Kidney capillary endothelial cell (primary cell): ENCODE measurements around the gene C5orf34.
"Not testable (repeated sequence)": the region's sequence is repeated elsewhere in the genome, so short reads cannot be mapped to it uniquely, and the experiment has no call there.

Source experiments
- DNase-seq: peaks from one replicate; pipeline ENCODE4 v3.0.0-alpha.2; 2018; ENCODE audit warnings: low spot score

The C5orf34 gene

DNA sequence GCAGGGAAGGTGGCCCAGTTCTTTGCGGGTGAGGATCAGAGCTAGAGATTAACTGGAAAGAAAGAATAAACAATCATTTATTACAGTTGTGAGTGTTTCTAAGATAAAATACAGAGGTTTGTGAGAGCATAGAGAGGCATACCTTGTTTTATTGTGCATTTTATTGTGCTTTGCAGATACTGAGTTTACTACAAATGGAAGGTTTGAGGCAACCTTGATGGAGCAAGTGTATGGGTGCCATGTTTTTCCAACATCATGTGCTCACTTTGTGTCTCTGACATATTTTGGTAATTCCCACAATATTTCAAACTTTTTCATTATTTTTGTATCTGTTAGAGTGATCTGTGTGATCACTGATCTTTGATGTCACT is 715 bp upstream of the C5orf34 start:
- peak; percentile 5 for DNase-seq

- peak; percentile 44 for DNase-seq
Measured at GRCh38 chr5:43514471-43514815, 505 bp downstream of the C5orf34 start.

DNA sequence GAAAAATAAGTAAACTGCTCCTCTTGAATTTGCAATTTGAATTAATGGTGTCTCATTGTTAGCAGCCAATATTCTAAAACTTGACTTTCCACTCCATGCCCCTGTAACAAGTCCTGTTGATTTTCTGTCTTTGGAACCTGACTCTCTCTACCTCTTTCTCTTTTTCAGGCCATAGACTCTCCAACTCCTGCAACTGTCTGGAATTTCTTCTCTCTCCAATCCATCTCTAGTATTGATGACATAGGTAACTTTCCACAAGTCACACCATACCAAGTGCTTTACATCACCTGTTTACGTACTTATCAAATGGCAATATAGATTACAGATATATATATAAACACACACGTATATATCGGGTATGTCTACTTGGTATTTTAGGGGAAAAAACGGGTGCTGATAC is 923 bp downstream of the C5orf34 start:
- no peak for DNase-seq

DNA sequence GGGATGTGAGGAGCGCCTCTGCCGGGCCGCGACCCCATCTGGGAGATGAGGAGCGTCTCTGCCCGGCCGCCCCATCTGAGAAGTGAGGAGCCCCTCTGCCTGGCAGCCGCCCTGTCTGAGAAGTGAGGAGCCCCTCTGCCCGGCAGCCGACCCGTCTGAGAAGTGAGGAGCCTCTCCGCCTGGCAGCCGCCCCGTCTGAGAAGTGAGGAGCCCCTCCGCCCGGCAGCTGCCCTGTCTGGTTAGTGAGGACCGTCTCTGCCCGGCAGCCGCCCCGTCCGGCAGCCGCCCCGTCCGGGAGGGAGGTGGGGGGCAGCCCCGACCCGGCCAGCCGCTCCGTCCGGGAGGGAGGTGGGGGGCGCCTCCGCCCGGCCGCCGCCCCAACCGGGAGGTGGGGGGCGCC is 3.9 kb downstream of the C5orf34 start:
- not testable (repeated sequence) for DNase-seq

DNA sequence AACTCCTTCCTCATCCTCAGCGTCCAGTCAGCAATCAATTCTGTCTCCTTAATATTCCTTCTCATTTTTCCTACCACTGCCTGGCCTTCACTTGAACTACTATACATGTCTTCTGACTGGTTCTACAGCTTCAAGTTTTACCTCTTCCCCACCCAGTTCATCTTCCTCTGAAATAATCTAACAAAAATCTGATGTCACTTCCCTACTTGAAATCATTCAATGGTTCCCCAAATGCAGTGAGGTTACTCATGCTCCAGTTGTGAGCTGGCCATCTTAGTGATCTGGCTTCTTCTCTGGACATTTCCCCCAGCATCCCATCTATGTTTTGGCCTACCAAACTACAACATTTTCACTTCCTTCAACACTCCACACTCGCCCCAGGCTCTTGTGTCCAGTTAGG is 16.4 kb downstream of the C5orf34 start:
- DNase-seq, result no peak

GRCh38 chr5:43497311-43498104 is 17.4 kb downstream of the C5orf34 start:
- no peak for DNase-seq

DNA sequence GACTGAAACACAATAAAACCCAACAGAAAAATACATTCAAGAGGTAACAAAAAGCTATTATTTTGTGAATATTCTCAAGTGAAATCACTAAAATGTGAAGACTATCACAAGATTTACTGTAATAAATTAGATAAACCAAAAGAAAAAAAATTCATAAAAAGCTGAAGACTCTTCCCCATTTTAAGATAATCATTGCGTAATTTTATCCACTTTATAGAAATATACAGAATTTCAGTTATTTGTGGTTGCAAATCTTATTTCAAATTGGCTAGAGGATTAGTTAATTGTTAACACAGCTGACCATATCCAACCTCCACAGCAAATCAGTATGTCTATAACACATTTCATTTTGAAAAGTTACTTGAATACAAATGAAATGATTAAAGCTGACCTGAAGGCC is 23.6 kb downstream of the C5orf34 start:
- DNase-seq, result no peak

DNA sequence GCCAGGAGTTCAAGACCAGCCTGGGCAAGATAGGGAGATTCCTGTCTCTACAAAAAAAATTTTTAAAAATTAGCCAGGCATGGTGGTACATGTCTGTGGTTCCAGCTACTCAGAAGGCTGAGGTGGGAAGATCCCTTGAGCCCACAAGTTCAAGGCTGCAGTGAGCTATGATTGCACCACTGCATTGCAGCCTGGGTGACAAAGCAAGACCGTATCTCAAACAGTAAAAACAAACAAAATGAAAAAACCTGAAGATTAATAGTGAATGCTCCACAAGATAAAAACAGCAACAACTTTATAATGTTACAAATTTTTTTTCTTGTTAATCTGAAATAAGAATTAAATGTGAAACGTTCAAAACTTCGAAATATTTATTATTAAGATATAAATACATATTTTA is 28.6 kb downstream of the C5orf34 start:
- DNase-seq, result no peak

GRCh38 chr5:43485406-43485805 is 29.5 kb downstream of the C5orf34 start:
- peak; percentile 10 for DNase-seq

- peak; percentile 86 for DNase-seq
Measured at GRCh38 chr5:43484106-43484849, 30.7 kb downstream of the C5orf34 start.

- DNase-seq, result peak; percentile 78
Measured at GRCh38 chr5:43483298-43484105, 31.4 kb downstream of the C5orf34 start, which contains the start of gene TMEM267. Gene TMEM267 (minus strand): TSS chr5:43483865. CDS start chr5:43453969, 29,896 bp downstream.

DNA sequence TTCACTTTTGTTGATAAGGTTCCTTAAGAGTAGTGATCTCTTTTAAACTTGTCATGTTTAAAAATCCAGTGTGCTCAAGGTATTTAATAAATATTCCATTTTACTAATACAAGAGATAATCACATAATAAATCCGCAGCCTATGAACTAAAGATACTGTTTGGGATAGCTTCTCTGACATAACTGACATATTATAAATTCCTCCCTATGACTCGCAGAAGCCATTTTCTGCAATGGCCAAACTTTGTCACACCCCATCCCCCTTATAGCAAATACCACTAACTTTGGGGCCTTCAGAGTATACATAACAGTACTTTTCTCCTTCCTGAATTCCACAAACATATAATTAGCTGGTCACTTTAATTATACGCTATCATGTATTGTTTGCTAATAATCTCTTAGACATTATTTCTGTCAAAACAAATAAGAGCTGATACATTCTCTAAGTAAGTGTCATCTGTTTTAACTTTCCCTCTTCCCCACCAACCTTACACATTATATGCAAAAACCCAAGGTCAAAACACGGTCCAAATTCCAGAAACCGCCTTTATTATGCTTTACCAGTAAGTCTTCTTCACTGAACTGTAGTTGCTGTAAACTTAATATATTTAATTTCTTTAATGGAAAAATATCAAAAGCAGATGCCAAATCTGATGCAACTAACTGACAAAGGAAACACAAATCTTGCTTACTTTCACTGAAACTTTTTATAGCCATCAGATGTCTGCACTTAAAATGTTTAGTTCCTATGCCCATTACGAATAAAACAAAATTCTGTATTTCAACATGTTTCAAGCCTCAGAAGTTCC is 32.3 kb downstream of the C5orf34 start:
- DNase-seq, result peak; percentile 44

GRCh38 chr5:43469671-43470391 is 45.1 kb downstream of the C5orf34 start:
- DNase-seq, result no peak

DNA sequence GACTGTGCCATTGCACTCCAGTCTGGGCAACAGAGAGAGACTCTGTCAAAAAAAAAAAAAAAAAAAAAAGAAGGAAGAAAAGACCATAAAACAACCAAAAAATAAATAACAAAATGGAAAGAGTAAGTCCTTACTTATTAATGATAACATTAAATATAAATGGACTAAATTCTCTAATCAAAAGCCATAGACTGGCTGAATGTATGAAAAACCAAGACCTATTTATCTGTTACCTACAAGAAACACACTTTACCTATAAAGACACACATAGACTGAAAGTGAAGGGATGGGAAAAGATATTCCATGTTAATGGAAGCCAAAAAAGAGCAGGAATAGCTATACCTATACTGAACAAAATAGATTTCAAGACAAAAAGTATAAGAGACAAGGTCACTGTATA is 47.8 kb downstream of the C5orf34 start:
- DNase-seq, result no peak

GRCh38 chr5:43465455-43465854 is 49.5 kb downstream of the C5orf34 start:
- not testable (repeated sequence) for DNase-seq

- no peak for DNase-seq
Measured at GRCh38 chr5:43461066-43461465, 53.9 kb downstream of the C5orf34 start.

DNA sequence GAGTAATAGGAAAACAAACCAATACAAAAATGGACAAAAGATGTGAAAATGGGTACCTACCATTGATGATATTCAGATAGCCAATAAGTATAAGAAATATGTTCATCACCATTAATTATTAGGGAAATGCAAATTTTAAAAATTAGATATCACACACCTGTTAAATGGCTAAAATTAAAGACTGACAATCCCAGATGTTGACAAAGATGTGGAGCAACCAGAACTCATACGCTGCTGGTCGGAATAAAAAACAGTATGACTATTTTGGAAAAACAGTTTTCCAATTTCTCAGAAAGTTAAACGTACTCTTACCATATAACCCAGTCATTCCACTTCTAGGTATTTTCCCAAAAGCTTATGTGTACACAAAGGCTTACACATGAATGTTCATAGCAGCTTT is 58.4 kb downstream of the C5orf34 start:
- no peak for DNase-seq

GRCh38 chr5:43441575-43441974 is 73.4 kb downstream of the C5orf34 start:
- not testable (repeated sequence) for DNase-seq

DNA sequence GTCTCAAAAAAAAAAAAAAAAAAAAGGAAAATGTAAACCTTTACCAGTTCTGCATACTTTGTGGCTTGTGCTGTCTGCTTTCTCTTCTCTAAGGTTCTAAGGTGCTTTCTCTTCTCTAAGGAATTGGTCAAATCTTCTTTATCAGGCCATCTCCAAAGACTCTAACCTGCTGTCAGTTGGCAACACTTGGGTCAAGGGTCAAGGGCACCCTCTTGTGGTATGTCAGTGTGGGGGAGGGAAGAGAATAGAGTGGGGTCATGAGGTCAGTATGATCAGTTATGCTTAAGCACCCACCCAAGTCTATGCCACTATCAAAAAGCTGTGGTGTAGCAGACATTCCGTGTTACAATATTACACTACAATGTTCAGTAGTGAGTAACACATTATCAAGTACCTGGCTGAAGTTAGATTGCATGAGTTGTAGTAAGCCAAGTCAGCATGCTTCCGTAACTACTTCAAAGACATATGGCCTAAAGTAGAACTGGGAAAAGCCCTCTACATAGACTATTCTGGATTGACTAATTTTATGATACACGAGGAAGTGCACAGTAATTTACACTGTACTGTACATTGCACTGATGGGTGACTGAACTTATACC is 77.8 kb downstream of the C5orf34 start:
- DNase-seq, result no peak
